Dermis microvascular lymphatic vessel endothelial cell (primary cell): ENCODE data around the gene KCNH6. TPM values are rescaled to one million over a fixed set of nuclear protein-coding genes. Genes with fewer than 3 reads are reported as not detected.

ENCODE experiments used
- DNase-seq, 2 donors: peaks; one replicate each; pipeline versions ENCODE4 v3.0.0 to v3.0.0-alpha.2; 2010; ENCODE audit warnings: low read depth in 2 of 2
- total RNA-seq: library from RNA; depleted of rRNA; stranded (reverse); fragments of >200 nt; gene quantifications from 2 replicates; pipeline ENCODE4 v1.2.1, GENCODE V29; 2014

Gene KCNH6
- total RNA-seq, 1 donor from 2014 or later = not detected

- DNase-seq = no peak
Measured at GRCh38 chr17:63486317-63487013, 36.7 kb upstream of the KCNH6 start.

GRCh38 chr17:63487014-63487339, 36.2 kb upstream of the KCNH6 start:
- DNase-seq = no peak

GRCh38 chr17:63488851-63489250, 34.3 kb upstream of the KCNH6 start:
- no peak for DNase-seq

DNA sequence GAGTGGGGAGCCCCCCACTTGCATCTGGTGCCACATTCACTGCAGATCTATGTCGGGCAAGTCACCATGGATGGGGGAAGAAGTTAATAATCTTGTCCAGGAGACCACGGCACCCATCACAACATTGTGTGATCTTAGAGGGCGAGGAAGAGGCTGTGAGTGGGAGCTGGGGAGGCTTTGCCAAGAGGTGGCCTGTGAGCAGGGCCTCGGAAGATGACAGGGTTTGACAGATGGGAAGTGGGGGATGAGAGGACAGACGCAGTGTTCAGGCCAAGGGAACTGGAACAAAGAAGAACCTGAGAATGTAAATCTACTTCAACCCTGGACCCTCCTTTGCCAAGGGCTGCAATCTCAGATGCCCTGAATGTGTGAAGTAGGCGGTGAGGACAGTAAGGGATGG, 33.9 kb upstream of the KCNH6 start:
- no peak for DNase-seq

- DNase-seq = no peak
Measured at GRCh38 chr17:63490329-63490728, 32.8 kb upstream of the KCNH6 start.

DNA sequence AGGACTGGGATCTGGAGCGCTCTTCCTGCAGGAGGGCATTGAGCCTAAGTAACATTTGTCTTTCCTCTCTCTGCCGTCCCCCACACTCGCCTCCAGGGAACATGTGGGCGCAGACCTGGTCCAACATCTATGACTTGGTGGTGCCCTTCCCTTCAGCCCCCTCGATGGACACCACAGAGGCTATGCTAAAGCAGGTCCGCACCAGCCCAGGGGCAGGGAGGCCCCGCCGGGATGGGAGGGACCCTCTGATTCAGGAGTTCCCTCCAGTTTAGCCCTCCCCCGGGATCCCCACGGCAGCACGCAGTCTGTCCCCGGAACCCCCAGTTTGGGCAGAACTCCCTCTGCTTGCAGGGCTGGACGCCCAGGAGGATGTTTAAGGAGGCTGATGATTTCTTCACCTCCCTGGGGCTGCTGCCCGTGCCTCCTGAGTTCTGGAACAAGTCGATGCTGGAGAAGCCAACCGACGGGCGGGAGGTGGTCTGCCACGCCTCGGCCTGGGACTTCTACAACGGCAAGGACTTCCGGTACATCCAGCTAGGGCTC, 32.2 kb upstream of the KCNH6 start:
- no peak for DNase-seq

GRCh38 chr17:63491413-63491812, 31.7 kb upstream of the KCNH6 start:
- no peak for DNase-seq

GRCh38 chr17:63491977-63492618, 31.1 kb upstream of the KCNH6 start:
- no peak for DNase-seq

DNA sequence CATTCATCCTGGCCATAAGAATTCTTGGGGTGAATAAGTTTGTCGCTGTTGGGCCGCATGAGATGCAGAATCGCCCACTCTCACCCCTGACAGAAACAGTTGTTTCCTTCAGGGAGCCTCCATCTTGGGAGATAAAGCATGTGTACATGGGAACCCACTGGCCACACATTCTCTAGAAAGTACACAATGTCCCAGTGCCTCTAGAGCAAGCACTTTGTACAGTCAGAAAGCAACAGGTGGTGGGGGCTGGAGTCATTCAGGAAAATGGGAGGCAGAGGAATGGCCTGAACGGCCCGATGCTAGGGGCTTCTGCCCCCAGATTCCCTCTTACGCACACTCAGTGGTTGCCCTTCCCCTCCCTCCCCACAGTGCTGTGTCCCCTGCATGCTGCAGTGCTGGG, 30.2 kb upstream of the KCNH6 start:
- DNase-seq = no peak

DNA sequence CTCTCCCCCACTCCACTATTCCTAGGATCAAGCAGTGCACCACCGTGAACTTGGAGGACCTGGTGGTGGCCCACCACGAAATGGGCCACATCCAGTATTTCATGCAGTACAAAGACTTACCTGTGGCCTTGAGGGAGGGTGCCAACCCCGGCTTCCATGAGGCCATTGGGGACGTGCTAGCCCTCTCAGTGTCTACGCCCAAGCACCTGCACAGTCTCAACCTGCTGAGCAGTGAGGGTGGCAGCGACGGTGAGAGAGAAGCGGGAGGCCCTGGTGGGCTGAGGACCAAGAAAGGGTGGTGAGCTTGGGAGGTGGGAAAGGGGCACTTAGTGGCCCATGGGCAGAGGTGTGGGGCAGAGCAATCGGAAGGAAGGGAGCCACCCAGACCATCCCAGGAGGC, 29.7 kb upstream of the KCNH6 start:
- DNase-seq = no peak

GRCh38 chr17:63494300-63494928, 28.7 kb upstream of the KCNH6 start:
- DNase-seq = no peak

DNA sequence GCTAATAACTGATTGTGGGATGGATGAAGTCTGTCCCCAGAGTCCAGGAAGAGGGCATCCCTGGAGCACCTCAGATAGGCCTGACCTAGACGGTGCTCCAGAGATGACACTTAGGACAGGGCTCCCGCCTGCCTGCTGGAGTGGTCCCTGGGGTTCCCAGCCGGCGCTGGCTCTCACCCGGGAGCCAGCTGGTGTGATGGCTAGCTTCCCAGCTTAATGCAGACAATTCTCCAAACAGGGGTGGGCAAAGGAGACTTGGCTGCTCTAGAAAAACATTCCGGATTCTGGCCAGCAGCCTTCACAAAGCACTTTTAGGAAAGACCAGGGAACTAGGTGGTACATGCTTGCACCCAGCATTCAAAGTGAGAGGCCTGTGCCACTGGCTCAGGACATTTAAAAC, 27.7 kb upstream of the KCNH6 start:
- no peak for DNase-seq

DNA sequence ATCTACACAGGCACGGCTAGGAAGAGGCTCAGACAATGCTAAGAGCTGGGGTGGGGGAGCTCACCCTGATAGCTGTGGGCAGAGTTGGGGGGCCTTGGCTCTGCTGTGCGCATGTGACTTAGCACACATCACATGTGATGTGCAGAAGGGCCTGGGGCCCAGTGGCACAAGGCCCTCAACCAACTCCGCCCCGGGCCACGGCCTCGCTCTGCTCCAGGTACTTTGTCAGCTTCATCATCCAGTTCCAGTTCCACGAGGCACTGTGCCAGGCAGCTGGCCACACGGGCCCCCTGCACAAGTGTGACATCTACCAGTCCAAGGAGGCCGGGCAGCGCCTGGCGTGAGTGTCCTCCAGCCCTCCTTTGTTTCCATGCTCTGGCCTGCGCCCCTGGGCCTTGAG, 27.0 kb upstream of the KCNH6 start:
- no peak for DNase-seq

DNA sequence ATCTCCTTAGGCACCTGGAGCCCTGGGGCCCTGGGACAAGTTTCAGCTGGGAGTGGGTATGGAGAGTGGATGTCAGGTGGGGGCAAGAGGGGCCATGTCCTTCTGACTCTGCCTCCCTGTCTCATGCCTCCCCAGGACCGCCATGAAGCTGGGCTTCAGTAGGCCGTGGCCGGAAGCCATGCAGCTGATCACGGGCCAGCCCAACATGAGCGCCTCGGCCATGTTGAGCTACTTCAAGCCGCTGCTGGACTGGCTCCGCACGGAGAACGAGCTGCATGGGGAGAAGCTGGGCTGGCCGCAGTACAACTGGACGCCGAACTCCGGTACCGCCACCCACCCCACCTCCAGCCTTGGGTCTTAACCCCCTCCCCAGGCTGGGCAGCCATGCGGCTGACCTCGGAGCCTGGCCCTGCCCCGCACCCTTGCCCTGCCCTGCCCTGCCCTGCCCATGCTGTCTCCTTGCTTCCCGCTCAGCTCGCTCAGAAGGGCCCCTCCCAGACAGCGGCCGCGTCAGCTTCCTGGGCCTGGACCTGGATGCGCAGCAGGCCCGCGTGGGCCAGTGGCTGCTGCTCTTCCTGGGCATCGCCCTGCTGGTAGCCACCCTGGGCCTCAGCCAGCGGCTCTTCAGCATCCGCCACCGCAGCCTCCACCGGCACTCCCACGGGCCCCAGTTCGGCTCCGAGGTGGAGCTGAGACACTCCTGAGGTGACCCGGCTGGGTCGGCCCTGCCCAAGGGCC, 26.3 kb upstream of the KCNH6 start:
- DNase-seq = no peak

DNA sequence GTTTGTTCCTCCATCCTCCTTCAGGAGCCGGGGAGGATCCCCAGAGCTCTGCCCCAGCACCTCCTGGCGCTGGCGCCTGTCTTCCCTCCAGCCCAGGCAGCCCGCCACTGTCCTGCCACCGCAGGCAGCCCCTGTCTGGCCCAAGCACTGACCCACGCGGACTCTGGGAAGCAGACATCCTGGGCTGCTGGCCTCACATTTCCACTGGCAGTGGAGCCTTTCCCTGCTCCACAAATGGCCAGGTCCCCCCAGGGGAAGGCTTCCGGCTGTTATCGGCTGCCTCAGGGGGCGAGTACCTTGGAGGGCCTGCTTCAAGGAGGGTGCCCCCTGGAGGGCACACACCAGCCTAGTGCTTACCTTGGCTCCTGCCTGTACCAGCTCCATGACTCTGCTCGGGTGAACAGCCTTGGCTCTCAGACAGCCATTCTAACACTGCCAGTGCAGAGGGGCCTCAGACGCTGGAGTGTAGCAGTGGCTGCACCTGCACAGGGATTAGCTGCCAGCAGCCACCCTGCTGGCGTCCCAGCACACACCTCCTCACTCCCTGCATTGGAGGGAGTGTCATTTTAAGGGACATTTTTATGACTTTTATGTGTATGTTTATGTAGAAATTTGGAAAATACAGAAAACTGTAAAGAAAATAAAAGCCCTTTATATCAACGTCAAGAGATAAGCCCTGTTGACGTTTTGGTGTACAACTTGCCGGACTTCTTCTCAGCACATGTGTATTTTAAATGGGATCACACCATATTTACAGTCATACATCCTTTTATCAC, 25.3 kb upstream of the KCNH6 start:
- DNase-seq = peak in 1 of 2 donors; percentile 30

GRCh38 chr17:63498626-63499195, 24.4 kb upstream of the KCNH6 start:
- no peak for DNase-seq

DNA sequence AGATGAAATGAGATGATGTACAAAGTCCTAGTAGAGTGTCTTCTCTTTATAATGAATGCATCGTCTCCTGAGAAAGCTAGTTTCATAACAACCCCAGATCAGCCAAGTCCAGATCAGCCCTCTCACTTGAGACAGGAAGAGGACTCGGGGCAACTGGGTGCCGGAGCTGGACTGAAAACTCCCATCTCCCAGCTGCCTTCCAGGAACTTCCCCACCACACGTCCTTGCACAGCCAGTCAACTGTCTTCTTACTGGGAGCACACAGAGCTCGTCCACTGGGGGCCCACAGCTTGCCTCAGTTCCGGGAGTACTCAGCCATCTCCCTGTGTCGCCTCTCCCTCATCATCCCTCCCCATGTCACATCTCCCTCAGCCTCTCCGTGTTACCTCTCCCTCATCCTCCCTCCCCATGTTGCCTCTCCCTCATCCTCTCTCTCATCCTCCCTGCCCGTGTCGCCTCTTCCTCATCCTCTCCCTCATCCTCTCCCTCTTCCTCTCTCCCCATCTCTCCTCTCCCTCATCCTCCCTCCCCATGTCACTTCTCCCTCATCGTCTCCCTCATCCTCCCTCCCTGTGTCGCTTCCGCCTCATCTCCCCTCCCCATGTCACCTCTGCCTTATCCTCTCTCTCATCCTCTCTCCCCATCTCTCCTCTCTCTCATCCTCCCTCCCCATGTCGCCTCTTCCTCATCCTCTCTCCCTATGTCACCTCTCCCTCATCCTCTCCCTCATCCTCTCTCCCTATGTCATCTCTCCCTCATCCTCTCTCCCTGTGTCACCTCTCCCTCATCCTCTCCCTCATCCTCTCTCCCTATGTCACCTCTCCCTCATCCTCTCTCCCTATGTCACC, 22.4 kb upstream of the KCNH6 start:
- no peak for DNase-seq

GRCh38 chr17:63503341-63503705, 19.8 kb upstream of the KCNH6 start:
- no peak for DNase-seq

GRCh38 chr17:63504261-63504660, 18.9 kb upstream of the KCNH6 start:
- DNase-seq = no peak

- no peak for DNase-seq
Measured at GRCh38 chr17:63505341-63505740, 17.8 kb upstream of the KCNH6 start.
